Suppressor macrophage treated with lipopolysaccharide for 1 hour (primary cell): ENCODE measurements around the gene RYR1.
A peak's percentile ranks its signal among the peaks of the same experiment; 100 is the strongest.

Source experiments
- DNase-seq, 3 donors: peaks; one replicate each; pipeline ENCODE4 v3.0.0-alpha.2; 2020 to 2022

Gene RYR1

DNA sequence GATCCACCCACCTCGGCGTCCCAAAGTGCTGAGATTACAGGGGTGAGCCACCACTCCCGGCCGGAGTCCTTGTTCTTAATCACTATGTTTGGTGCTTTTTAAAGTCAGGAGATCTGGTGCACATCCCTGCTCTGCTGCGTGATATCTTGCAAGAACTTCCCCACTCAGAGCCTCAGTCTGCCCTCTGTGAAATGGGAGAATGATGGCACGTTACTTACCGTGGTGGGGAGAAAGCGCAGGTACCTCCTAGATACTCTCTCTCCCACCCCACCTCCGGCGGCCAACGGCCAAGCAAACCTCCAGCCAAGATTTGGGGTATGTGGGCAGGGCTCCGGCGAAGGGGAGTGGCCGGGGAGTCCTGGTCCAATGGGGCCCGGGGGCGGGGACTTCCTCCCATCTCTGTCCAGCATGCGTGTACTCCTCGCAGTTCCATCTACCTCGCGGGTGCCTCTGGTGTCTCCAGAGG, at the start of gene RYR1:
Gene RYR1 (plus strand): TSS at position 424 of the 466 bp plus-strand sequence. CDS start 139 bp downstream, outside the sequence.
- DNase-seq: peak; percentile 53 to 81 (median 64)

DNA sequence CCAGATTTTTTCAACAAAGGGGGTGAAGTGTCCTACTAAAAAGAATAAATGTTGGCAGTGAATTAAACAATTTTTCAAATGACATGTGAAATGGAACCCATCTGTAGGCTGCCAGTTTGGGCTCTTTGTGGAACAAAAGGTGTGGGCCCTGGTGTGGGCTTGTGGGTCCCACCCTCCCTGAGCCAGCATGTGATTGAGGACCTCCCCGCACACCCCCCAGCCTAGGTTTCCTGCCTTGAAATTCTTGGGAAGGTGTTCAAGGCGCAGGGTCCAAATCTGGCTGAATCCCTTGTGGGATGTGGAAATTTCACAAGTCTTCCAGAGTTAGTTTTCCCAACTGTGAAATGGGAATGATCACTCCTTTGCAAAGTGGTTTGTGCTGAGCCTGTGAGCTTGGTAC, 49.7 kb upstream of the RYR1 start:
- no peak for DNase-seq

DNA sequence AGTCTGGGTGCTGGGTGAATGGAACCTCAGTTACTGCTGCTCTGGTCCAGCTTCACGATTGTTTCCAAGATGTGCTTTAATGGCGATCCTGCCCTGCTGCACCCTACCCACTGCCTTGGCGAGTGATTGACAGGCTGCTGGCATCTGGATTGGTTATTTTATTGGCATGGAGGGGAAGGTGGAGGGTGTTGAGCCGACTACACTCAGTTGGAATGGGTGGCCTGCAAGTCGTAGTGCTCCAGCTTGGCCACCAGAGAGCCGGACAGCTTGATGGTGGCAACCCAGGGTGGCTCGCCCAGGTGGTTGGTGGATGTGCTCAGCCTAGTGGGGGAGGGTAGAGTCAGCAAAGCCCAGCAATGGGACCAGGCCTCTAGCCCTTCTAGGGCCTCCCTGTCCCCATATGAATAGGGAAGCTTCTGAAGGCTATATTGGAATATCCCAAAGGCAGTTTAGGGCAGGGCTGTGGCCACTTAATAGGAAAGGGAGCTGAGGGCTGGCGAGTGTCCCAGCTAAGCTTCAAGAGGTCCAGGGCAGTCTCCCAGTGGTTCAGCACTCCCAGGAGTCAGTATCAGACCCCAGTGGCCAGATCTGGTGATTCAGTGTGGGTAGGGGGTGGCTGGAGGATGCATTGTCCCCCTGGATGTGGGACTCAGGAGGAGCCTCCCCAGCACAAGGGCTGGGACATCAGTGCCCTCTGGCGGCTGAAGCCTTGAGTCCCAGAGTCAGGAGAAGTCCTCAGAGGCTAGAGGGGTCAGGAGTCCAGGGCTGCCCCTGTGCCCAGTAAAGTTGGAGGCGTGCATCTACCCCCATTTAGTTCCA, 49.1 kb upstream of the RYR1 start:
- DNase-seq: no peak

DNA sequence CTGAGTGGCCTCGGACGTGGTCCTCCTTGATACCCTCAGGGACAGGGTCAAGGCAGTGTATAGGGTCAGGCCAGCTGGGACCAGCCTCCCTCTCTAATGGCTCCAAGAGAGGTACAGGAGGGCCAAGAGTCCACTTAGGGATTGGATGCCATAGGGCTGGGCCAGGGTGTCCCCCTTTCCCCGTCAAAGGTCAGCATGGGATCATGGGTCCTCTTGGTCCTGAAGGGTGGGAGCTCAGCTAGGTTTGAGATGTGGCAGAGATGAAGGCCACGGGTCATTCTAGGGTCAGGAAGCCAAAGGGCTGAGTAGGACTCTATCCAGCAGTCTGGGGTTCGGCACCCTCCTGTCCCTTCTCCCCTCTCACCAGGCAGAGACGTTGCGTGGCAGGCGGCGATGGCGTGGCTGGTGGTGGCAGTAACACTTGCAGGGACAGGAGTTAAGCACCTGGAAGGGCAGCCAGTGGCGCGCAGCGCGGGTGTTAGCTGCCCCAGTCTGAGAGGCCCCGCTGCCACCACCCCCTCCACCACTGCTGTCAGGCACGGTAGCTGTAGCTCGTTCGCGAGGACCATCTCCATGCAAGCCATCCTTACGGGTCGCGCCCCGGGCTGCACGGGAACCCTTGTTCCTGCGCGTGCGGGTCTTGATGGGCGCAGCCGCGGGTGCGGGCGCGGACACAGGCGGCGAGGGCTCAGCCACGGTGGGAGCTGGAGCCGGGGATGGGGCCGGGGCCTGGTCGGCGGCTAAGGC, 48.3 kb upstream of the RYR1 start:
- DNase-seq: no peak

DNA sequence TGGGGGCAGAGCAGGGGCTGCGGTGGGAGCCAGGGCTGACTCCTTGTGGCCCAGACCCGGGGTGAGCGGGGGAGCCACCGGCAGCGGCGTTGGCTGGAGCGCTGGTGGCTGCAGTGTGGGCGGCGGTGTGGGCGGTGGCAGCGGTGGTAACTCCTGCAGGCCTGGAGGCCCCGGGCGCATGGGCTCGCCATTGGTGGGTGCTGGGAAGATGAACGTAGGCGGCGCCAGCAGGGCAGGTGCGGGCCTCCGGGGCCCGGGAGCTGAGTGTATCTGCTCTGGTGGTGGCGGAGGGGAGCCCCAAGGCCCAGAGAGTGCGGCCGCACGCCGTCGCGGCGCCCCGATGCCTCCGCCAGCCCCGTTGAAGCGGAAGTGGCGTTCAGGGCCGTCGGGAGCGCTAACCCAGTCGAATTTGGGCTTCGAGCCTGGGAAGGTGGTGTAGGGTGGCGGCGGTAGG, 47.7 kb upstream of the RYR1 start:
- peak in 1 of 3 donors; percentile 35 for DNase-seq

DNA sequence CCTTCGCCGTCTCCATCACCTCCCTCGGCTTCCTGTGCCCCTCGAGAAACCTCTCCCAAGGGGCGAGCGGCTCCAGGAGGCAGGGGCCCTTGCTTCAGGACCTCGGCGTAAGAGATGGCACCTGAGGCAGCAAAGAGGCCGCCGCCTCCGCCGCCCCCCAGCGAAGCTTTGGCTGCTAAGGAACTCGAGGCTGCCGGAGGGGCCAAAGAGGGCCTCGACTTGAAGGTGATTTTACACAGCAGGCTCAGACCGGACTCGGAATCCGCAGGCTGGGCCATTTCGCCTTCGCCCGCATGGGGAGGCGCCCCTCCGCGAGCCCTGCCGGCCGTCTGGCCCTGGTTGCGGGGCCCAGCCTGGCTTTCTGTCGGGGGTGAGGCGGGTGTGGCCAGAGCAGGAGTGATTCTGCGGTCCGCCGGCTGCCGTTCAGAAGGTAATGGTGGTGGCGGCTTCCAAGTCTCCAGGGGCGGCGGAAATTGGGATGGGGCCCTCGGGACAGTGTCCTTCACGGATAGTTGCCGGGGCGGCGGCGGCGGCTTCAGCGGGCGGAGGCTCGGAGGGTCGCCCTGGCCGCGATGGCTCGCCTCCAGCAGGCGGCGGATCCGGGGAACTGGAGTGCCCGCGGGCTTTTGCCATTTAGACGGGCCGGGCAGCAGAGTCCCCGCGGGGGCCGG, 47.1 kb upstream of the RYR1 start:
- no peak for DNase-seq

DNA sequence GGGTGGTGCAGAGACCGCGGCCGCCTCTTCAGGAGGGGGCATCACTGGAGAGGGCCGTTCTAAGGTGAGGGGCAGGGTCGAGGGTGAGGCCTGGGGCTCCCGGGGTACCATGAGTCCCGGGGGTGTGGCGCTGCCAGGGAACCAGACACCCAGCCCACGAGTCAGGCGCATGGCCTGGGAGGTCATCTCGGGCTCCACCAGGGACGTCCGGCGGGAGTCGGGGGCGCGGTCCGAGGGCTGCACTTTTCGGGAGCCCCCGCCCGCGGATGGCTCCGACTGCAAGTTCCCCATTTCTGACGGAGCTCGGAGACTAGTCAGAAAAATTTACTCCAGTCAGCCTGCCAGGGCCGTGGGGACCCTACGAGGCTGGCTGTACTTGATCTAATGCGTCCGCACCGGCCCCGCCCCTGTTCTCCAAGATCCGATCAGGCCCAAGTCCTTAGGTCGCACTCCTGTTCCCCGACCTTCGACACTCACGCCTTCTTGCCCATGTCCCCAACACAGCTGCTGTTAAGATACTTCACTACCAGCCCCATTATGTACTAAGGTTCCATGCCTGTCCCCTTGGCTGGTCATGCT, 46.4 kb upstream of the RYR1 start:
- DNase-seq: peak; percentile 79 to 89 (median 82)

DNA sequence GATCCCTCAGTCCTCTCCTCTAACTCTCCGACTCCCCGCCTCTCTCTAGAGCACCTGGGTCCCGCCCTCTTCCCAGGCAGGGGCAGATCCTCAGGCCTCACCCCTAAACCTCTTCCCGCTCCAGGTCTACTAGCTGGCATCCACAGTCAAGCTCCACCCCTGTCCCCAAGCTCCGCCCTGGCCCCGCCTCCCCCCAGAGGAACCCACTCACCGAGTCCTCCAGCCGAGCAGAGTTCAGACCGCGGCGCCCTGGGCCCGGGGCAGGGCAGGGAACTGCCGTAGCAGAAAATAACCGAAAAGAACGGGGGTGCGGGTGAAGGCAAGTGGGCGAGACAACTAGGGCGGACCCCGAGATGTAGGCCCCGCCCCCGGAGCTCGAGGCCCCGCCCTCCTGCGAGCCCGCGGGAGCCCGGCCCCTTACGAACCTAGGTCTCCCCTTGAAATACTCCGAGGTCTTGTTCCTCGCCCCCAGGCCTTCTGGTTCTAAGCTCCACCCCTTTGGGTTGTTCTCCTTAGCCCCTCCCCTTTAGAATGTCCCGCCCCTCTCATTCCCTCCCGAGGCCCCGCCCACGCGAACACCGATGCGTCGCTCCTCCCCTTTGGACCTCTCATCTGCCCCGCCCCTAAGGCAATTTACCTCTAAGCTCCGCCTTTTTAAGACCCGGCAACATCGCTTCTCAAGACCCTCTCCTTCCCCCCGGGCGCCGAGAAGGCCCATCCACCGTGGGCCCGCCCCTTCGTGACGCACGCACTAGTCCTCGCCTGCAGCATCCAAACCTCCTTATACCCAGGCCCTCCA, 45.7 kb upstream of the RYR1 start, which contains the start of gene GGN:
Gene GGN (minus strand): TSS at position 485 of the 799 bp plus-strand sequence. CDS start 773 bp downstream, outside the sequence.
- peak; percentile 75 to 87 (median 79) for DNase-seq

DNA sequence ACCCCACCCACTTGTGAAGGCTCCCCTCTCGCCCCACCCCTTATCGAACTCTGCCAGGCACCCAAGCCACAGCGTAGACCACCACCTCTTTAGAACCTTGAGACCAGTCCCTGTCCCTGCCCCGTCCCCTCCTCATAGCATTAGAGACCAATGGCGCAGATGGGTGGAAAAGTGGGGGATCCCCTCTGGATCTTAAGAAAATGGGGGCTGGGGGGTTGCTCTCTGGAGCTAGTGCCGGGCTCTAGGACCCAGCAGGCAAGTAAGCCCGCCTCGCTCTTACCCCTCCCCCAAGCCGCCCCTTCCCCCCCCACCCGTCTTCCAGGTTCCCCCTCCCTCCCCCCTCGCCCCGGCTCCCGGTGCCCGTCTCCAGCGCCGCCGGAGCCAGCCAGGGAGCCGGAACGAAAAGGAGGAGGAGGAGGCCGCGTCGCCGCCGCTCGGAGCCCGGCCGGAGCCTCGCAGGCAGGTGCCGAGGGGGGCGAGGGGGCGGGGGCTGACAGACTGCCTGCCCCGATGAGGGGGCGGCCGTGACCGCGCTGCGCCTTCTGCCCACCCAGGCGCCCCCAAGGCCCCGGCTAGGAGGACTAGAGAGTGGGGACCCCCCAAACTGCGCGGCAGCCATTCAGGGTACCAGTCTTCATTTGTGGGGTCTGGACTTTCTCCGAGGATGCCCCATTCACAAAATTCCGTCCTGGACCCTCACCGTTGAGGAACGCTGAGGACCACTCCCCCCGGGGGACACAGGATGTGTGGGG, 45.0 kb upstream of the RYR1 start, which contains the start of gene SPRED3:
Gene SPRED3 (plus strand): TSS at position 349 of the 752 bp plus-strand sequence. CDS start 1,606 bp downstream, outside the sequence.
- no peak for DNase-seq

DNA sequence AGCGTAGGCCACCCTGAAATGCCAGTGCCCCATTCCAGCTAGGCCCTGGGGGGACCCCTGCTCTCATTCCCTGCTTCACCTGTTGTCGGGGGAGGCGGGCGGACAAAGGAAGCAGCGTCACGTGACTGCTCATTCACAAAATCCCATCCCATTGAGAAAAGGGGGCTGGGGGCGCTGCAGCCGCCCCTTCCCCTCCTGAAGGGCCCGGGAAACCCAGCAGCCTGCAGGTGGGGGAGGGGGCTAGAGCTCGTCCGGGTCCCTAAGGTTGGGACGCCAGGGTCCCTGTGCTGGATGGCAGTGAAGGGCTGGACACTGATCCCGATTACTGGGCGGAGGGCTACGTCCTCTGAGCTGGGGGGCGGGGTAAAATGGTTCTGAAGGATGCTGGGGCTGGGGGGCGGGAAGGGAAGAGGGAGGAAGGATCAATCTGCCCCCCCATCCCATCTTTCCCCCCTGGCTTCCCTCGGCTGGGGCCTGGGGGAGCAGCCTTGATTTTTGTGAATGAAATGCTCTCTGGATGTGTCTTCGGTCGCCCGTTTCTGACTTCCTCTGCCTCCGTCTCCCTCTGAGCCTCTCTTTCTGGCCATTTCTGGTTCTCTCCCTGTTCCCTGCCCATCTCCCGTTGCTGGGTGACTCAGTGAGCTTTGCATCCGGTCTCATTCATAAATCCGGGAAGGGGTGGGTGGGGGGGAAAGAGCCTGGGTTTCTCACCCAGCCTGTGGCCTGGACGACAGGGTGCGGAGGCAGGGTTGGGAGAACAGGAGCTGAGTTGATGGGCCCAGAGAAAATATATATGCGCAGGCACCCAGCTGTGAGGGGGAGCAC, 44.2 kb upstream of the RYR1 start:
- DNase-seq: peak; percentile 65 to 84 (median 76)

DNA sequence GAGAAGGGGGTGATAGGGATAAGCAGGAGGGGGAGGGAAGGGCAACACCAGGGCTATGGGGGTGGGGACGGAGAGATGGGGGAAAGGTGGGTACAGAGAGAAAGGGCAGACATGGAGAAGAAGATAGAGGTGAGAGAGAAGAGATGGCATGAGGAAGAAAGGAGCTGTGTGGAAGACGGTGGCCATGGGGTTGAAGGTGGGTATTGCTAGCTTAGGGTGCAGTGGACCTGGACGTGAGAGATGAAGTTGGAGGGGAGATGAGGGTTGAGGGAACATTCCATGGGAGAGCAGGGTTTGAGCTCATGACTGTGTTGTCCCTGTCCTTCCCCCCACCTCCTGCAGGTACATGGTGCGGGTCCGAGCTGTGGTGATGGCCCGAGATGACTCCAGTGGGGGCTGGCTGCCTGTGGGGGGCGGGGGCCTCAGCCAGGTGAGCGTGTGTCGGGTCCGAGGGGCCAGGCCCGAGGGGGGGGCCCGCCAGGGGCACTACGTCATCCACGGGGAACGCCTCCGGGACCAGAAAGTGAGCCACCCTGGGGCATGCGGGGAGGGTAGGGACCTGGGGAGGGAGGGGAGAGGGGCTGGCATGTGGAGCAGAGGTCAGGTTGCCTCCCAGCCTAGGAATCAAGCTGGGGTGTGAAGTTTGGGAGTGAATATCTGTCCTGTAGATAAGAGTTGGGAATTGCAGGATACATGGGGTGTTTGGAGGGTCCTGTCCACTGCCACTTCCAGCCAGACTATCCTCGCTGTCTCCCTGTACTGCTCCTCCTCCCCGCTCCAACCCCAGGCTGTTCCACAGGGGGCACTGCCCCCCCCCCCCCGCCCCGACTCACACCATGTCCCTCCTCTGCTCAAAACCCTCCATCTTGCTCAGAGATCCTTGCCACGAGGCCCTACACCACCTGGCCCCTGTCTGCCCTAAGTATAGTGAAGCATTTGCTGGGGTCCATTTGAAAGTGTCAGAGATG, 43.2 kb upstream of the RYR1 start:
- no peak for DNase-seq

DNA sequence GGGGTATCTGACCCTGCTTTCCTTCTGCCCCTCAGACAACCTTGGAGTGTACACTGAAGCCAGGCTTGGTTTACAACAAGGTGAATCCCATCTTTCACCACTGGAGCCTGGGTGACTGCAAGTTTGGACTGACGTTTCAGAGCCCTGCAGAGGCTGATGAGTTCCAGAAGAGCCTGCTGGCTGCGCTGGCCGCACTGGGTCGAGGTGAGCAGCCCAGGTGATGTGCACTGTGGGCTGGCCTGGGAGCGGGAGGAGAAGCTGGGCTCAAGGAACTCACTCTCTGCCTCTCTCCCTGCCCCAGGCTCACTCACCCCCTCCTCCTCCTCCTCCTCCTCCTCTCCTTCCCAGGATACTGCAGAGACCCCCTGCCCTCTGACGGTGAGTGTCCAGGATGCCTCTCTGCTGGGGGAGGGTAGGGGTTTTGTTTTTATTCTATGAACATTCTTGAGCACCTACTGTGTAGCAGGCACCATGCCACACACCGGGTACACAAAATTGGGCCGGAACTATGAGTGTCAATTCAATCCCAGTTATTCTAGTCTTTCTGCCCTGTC, 41.5 kb upstream of the RYR1 start:
- DNase-seq: no peak

DNA sequence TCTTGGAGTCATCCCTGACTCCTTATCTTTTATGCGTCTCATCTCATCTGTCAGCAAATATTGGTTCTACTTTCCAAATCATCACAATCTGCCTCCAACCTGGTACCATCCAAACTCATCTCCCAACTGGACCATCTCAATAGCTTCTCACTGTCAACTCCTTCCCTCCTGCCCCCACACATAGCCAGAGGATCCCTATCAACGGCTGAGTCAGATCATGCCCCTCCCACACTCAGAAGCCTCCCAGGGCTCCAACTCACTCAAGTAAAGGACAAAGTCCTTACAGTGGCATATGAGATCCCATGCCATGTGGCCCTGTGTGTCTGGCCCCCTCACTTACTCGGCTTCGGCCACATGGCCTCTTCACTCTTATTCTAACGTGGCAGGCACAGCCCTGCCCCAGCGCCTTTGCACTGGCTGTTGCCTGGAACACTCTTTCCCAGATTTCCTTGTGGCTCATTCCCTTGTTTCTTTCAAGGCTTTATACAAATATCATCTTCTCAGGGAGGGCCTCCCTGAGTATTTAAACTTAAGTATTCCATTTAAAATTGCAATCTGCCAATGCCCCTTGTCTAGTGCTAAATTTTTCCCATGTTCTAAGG, 40.7 kb upstream of the RYR1 start:
- peak; percentile 65 to 74 (median 69) for DNase-seq

DNA sequence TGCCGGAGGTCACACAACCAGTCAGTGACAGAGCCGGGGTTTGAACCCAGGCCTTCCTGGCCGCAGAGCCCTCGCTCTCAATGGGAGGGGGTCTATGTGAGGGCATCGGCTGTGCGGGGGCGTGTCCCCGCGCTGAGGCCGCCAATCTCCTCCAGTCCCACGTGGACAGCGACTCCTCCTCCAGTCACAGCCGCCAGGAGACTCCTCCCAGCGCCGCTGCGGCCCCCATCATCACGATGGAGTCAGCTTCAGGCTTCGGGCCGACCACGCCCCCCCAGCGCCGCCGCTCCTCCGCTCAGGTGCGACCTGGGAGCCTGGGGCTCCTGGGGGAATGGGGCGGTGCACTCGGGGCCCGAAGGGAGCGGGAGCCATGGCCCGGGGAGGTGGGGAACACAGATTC, 39.0 kb upstream of the RYR1 start:
- peak in 1 of 3 donors; percentile 34 for DNase-seq

DNA sequence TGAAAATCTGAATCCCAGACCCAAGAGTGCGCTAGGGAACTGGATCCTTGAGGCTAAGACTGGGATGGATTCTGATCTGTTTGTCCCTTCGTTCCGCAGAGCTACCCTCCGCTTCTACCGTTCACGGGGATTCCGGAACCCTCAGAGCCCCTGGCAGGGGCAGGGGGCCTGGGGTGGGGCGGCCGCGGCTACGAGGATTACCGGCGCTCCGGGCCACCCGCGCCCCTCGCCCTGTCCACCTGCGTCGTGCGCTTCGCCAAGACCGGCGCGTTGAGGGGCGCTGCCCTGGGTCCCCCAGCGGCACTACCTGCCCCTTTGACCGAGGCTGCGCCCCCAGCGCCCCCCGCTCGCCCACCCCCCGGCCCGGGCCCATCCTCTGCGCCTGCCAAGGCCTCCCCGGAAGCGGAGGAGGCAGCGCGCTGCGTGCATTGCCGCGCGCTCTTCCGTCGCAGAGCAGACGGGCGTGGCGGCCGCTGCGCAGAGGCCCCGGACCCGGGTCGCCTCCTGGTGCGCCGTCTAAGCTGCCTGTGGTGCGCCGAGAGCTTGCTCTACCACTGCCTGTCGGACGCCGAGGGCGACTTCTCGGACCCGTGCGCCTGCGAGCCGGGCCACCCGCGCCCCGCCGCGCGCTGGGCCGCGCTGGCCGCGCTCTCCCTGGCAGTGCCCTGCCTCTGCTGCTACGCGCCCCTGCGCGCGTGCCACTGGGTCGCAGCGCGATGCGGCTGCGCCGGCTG, 37.9 kb upstream of the RYR1 start:
- peak in 1 of 3 donors; percentile 23 for DNase-seq

DNA sequence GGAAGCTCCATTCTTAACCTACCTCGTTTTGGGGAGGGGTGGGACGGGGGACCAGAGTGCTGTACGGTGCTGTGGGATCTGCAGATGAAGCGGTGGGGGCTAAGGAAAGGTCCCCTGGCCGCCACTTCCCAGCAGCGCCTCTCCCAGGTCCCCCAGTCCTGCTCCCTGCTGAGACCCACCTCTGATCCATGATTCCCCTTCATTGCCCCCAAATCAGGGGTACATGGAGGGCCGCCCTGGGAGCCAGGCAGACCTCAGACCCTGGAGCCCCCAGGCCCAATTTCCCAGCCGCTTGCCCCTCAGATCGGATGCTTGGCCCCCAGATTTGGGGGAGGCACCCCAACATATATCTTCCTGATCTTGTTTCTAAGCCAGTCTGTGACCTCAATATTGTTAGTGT, 34.4 kb upstream of the RYR1 start:
- DNase-seq: no peak

DNA sequence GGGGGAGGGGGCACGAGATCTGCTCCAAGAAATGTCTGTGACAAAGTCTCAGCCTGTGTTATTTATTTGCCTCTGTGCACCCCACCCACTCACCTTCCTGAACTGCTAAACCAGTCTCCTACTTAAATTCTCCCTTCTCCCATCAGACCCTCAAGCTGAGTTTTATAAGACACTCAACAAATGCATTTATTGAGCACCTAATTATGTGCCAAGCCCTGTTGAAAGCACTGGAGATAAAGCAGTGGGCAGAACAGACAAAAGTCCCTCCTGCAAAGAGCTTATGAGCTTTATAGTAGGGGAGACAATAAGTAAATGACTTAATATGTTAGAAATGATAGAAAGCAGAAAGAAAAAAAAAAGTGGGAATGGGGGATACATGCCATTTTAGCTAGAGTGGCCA, 34.0 kb upstream of the RYR1 start:
- no peak for DNase-seq
